ENCODE results near the gene HDAC1. TPM values are rescaled to one million over a fixed set of nuclear protein-coding genes. Genes with fewer than 3 reads are reported as not detected.
"Not testable (repeated sequence)": the region's sequence is repeated elsewhere in the genome, so short reads cannot be mapped to it uniquely, and the experiment has no call there.

HDAC1 gene
- total and polyA plus RNA-seq, 4 experiments from 2014 or later, result 169 to 190 (median 180) TPM

DNA sequence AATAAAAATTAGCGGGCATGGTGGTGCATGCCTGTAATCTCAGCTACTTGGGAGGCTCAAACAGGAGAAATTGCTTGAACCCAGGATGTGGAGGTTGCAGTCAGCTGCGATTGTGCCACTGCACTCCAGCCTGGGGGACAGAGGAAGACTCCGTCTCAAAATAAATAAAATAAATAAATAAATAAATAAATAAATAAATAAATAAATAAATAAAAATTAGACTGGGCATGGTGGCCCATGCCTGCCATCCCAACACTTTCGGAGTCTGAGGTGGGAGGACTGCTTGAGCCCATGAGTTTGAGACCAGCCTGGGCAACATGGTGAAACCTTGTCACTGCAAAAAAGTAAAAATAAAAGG lies 28.7 kb upstream of the HDAC1 start:
- intact Hi-C loops (cut with micrococcal nuclease); DNase-seq; H3K9me3 Mint-ChIP-seq; H3K9me3 ChIP-seq (ENCODE audit: control insufficient read depth in 1 of 2, low read length in 2 of 2); H3K36me3 ChIP-seq (ENCODE audit: insufficient read depth, low read length); H3K27me3 ChIP-seq (ENCODE audit: insufficient read depth, low read length); H3K27me3 Mint-ChIP-seq; H3K4me3 ChIP-seq (ENCODE audit: low read length in 2 of 2): not testable (repeated sequence)
- Histone ChIP-seq H3K4me1 (ENCODE audit: insufficient read depth, low read length) (peaks cover 82% of the 10 kb centered on the region), H3K27ac (ENCODE audit: low read depth, low read length) (peak overlapping the region; percentile 42)
- CTCF ChIA-PET (ENCODE audit: partially characterized antibody), result interaction anchor here (8.5 kb wide), 1 partner anchor 14 kb away, joined by 90 read pairs; the partner anchor contains the start of genes FAM167B and LCK
- peaks cover 35 to 65% (median 49%) of the 10 kb centered on the region in 4 donors for H3K4me1 Mint-ChIP-seq
- peaks cover 23 to 33% of the 10 kb centered on the region in 2 donors for H3K36me3 Mint-ChIP-seq
- POLR2A ChIA-PET (ENCODE audit: partially characterized antibody), result interaction anchor here (1.0 to 26.9 kb wide), 5 partner anchors 3 to 83 kb away, joined by 3 to 819 read pairs (median 3); partner anchors contain the start of genes FAM167B, HDAC1 and LCK
- peak overlapping the region in 5 of 8 donors; percentile 39 to 78 (median 75) for H3K4me3 Mint-ChIP-seq
- H3K27ac Mint-ChIP-seq, result peak overlapping the region in 5 of 7 donors; percentile 83 to 96 (median 86)

DNA sequence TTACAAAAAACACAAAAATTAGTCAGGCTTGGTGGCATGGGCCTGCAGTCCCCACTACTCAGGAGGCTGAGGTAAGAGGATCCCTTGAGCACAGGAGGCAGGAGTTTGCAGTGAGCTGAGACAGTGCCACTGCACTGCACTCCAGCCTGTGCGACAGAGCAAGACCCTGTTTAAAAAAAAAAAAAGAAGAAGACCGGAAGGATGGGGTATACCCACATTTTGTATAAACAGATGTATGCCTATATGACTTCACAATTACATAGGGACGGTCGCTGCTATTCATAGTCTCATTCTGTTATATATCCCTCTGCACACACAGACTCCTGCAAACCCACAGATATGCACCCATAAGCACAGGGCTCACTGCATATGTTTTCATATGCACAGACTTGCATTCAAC lies 28.1 kb upstream of the HDAC1 start:
- H3K36me3 ChIP-seq (ENCODE audit: insufficient read depth, low read length), result peaks cover 9% of the 10 kb centered on the region
- peak overlapping the region in 7 of 8 donors; percentile 58 to 87 (median 77) for H3K4me3 Mint-ChIP-seq
- no peaks in the 10 kb centered on the region for H3K9me3 ChIP-seq (ENCODE audit: control insufficient read depth in 1 of 2, low read length in 2 of 2)
- CTCF ChIA-PET (ENCODE audit: partially characterized antibody), result interaction anchor here (6.6 kb wide), 1 partner anchor 14 kb away, joined by 55 read pairs; the partner anchor contains the start of gene LCK
- H3K4me1 Mint-ChIP-seq, result peaks cover 35 to 64% (median 47%) of the 10 kb centered on the region in 4 donors
- DNase-seq, result peak in 4 of 5 donors; percentile 31 to 62 (median 46)
- intact Hi-C loops (cut with micrococcal nuclease), result loop anchor here (1.0 kb wide), 1 partner anchor 9 kb away; no protein-coding TSS in a partner anchor
- peak overlapping the region in 1 of 2 donors; percentile 8 for H3K4me3 ChIP-seq (ENCODE audit: low read length in 2 of 2)
- POLR2A ChIA-PET (ENCODE audit: partially characterized antibody), result interaction anchor here (1.0 to 25.8 kb wide), 5 partner anchors 14 to 58 kb away, joined by 3 to 819 read pairs (median 3); partner anchors contain the start of genes FAM167B, HDAC1 and LCK
- H3K9me3 Mint-ChIP-seq, result peaks cover 0 to 2% (median 0%) of the 10 kb centered on the region in 8 donors
- H3K27me3 ChIP-seq (ENCODE audit: insufficient read depth, low read length), result no peaks in the 10 kb centered on the region
- peaks cover 23 to 32% of the 10 kb centered on the region in 2 donors for H3K36me3 Mint-ChIP-seq
- peak overlapping the region; percentile 42 for H3K27ac ChIP-seq (ENCODE audit: low read depth, low read length)
- peak overlapping the region; percentile 83 to 96 (median 89) for H3K27ac Mint-ChIP-seq
- peaks cover 76% of the 10 kb centered on the region for H3K4me1 ChIP-seq (ENCODE audit: insufficient read depth, low read length)
- H3K27me3 Mint-ChIP-seq, result no peaks in the 10 kb centered on the region

DNA sequence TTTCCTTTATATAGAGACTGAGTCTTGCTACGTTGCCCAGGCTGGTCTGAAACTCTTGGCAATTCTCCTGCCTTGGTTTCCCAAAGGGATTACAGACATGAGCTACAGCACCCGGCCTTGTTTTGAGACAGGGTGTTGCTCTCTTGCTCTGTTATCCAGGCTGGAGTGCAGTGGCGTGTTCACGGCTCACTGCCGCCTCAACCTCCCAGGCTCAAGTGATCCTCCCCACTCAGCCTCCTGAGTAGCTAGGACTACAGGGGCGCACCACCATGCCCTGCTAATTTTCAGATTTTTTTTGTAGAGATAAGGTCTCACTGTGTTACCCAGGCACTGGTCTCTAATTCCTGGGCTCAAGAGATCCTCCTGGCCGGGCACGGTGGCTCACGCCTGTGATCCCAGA lies 26.0 kb upstream of the HDAC1 start:
- Mint-ChIP-seq H3K27me3 (no peaks in the 10 kb centered on the region), H3K36me3 (peaks cover 16 to 28% of the 10 kb centered on the region in 2 donors), H3K4me1 (peaks cover 31 to 60% (median 45%) of the 10 kb centered on the region in 4 donors), H3K27ac (peak overlapping the region; percentile 84 to 96 (median 88)), H3K9me3 (peaks cover 0 to 2% (median 0%) of the 10 kb centered on the region in 8 donors), H3K4me3 (peak overlapping the region in 7 of 8 donors; percentile 27 to 86 (median 61))
- peak overlapping the region; percentile 42 for H3K27ac ChIP-seq (ENCODE audit: low read depth, low read length)
- H3K9me3 ChIP-seq (ENCODE audit: control insufficient read depth in 1 of 2, low read length in 2 of 2), result no peaks in the 10 kb centered on the region
- H3K4me1 ChIP-seq (ENCODE audit: insufficient read depth, low read length), result peaks cover 80% of the 10 kb centered on the region
- peaks cover 9% of the 10 kb centered on the region for H3K36me3 ChIP-seq (ENCODE audit: insufficient read depth, low read length)
- H3K4me3 ChIP-seq (ENCODE audit: low read length in 2 of 2), result no peak overlapping the region
- no peaks in the 10 kb centered on the region for H3K27me3 ChIP-seq (ENCODE audit: insufficient read depth, low read length)
- CTCF ChIA-PET (ENCODE audit: partially characterized antibody), result interaction anchor here (0.7 to 6.6 kb wide), 7 partner anchors 8 to 66 kb away, joined by 3 to 55 read pairs (median 4); partner anchors contain the start of genes CCDC28B and LCK
- no peak for DNase-seq
- POLR2A ChIA-PET (ENCODE audit: partially characterized antibody), result interaction anchor here (0.8 to 25.8 kb wide), 6 partner anchors 9 to 85 kb away, joined by 3 to 819 read pairs (median 6); partner anchors contain the start of genes FAM167B, HDAC1 and LCK
- intact Hi-C loops (cut with micrococcal nuclease), result no loop called here

DNA sequence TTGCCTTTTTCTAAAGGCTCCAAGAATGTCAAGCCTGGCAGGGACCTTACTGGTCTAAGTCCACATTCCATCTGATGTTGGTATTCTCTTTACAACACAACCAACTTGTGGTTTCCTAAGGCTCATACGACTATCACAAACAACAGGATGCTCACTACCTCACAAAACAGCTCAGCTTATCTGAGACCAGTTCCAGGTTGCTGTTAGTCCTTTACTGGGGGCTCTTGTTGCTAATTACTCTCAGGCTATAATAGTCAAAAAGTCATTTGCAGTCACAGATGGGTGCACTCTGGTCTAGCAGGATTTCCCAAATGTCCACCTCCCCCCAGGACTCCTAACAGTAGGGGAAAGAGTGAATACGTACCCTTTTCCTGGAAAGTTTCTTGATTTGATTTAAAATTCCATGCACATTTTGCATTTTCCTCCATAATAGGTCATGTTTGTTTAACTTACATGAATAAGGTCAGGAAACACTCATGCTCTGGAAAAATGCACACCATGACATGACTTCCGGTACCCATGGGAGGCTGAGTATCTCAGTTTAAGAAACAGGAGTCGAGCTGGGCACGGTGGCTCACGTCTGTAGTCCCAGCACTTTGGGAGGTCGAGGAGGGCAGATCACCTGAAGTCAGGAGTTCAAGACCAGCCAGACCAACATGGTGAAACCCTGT lies 24.8 kb upstream of the HDAC1 start:
- Histone ChIP-seq H3K4me3 (ENCODE audit: low read length in 2 of 2) (no peak overlapping the region), H3K27me3 (ENCODE audit: insufficient read depth, low read length) (no peaks in the 10 kb centered on the region), H3K27ac (ENCODE audit: low read depth, low read length) (peak overlapping the region; percentile 42), H3K4me1 (ENCODE audit: insufficient read depth, low read length) (peaks cover 82% of the 10 kb centered on the region), H3K9me3 (ENCODE audit: control insufficient read depth in 1 of 2, low read length in 2 of 2) (no peaks in the 10 kb centered on the region), H3K36me3 (ENCODE audit: insufficient read depth, low read length) (peaks cover 16% of the 10 kb centered on the region)
- DNase-seq, result peak in 3 of 5 donors; percentile 37 to 50 (median 48)
- ChIA-PET CTCF (ENCODE audit: partially characterized antibody) (interaction anchor here (0.7 to 6.6 kb wide), 7 partner anchors 9 to 55 kb away, joined by 3 to 55 read pairs (median 4); partner anchors contain the start of gene LCK), POLR2A (ENCODE audit: partially characterized antibody) (interaction anchor here (0.9 to 25.8 kb wide), 5 partner anchors 13 to 70 kb away, joined by 4 to 819 read pairs (median 5); partner anchors contain the start of genes FAM167B, HDAC1, LCK and MARCKSL1)
- peaks cover 0 to 2% (median 0%) of the 10 kb centered on the region in 8 donors for H3K9me3 Mint-ChIP-seq
- peaks cover 42 to 71% (median 54%) of the 10 kb centered on the region in 4 donors for H3K4me1 Mint-ChIP-seq
- H3K27me3 Mint-ChIP-seq, result no peaks in the 10 kb centered on the region
- peak overlapping the region; percentile 82 to 99 (median 98) for H3K27ac Mint-ChIP-seq
- intact Hi-C loops (cut with micrococcal nuclease), result no loop called here
- peaks cover 16 to 37% of the 10 kb centered on the region in 2 donors for H3K36me3 Mint-ChIP-seq
- H3K4me3 Mint-ChIP-seq, result peak overlapping the region; percentile 74 to 92 (median 85)

DNA sequence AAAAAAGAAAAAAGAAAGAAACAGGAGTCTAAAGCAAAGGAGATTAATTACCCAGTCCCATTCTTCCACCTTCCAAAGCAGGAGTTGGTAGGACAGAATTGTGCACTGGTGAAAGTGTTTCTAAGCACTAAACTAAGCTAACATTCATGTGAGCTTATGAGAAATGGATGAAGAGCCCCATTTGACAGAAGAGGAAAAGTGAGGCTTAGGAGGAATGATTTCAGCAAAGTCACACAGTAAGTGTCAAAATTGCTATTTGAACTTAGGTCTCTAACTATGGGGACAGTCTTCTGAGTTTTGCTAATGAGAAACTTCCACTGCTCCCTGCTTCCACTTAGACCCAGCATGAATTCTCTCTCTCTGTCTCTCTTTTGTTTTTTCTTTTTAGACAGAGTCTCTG lies 22.1 kb upstream of the HDAC1 start:
- Histone ChIP-seq H3K4me3 (ENCODE audit: low read length in 2 of 2) (no peak overlapping the region), H3K9me3 (ENCODE audit: control insufficient read depth in 1 of 2, low read length in 2 of 2) (no peaks in the 10 kb centered on the region), H3K27me3 (ENCODE audit: insufficient read depth, low read length) (no peaks in the 10 kb centered on the region), H3K4me1 (ENCODE audit: insufficient read depth, low read length) (peaks cover 83% of the 10 kb centered on the region), H3K36me3 (ENCODE audit: insufficient read depth, low read length) (peaks cover 15% of the 10 kb centered on the region), H3K27ac (ENCODE audit: low read depth, low read length) (no peak overlapping the region)
- Mint-ChIP-seq H3K27ac (peak overlapping the region; percentile 57 to 98 (median 80)), H3K4me1 (peaks cover 52 to 78% (median 65%) of the 10 kb centered on the region in 4 donors), H3K9me3 (peaks cover 0 to 4% (median 0%) of the 10 kb centered on the region in 8 donors), H3K4me3 (peak overlapping the region in 5 of 8 donors; percentile 53 to 72 (median 58)), H3K36me3 (peaks cover 22 to 47% of the 10 kb centered on the region in 2 donors), H3K27me3 (no peaks in the 10 kb centered on the region)
- POLR2A ChIA-PET (ENCODE audit: partially characterized antibody), result interaction anchor here (0.7 to 25.8 kb wide), 6 partner anchors 20 to 75 kb away, joined by 3 to 819 read pairs (median 4); partner anchors contain the start of genes FAM167B and LCK
- CTCF ChIA-PET (ENCODE audit: partially characterized antibody), result interaction anchor here (0.6 to 6.6 kb wide), 6 partner anchors 14 to 54 kb away, joined by 3 to 55 read pairs (median 6); partner anchors contain the start of gene LCK
- no peak for DNase-seq
- intact Hi-C loops (cut with micrococcal nuclease), result no loop called here

DNA sequence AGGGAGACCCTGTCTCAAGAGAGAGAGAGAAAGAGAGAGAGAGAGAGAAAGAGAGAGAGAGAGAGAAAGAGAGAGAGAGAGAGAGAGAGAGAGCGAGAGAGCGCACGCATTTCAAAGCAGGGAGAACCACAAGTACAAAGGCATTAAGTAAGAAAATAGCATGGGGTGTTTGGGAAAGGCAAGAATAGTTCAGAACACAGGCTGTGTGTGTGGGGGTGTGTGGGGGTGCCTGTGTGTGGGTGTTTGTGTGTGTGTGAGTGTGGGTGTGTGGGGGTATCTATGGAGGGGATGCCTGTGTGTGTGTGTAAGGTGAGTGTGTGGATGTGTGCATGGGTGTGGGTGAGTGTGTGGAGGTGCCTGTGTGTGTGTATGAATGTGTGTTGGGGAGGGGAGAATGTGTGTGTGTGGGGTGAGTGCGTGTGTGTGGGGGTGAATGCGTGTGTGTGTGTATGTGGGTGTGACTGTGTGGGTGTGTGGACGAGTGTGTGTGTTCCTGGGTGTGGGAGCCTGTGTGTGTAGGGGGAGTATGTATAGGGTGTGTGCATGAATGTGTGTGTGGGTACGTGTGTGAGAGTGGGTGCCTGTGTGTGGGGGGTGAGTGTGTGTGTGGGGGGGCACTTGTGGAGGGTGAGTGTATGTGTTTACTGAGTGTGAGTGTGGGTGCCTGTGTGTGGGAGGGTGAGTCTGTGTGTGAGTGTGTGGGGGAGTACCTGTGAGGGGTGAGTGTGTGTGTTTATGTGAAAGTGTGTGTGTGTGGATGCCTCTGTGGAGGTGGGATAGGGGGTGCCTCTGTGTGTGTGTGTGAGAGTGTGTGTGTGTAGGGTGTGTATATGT lies 19.1 kb upstream of the HDAC1 start:
- peak in 3 of 5 donors; percentile 38 to 59 (median 49) for DNase-seq
- intact Hi-C loops (cut with micrococcal nuclease), result loop anchor here (1.0 to 2.0 kb wide), 3 partner anchors 8 to 32 kb away; no protein-coding TSS in a partner anchor
- H3K4me3 ChIP-seq (ENCODE audit: low read length in 2 of 2), result peak overlapping the region; percentile 5 to 36
- peaks cover 42 to 63% (median 50%) of the 10 kb centered on the region in 4 donors for H3K4me1 Mint-ChIP-seq
- peak overlapping the region; percentile 82 to 89 (median 82) for H3K4me3 Mint-ChIP-seq
- H3K27ac ChIP-seq (ENCODE audit: low read depth, low read length), result peak overlapping the region; percentile 62
- H3K36me3 Mint-ChIP-seq, result peaks cover 26 to 64% of the 10 kb centered on the region in 2 donors
- peaks cover 0 to 3% (median 0%) of the 10 kb centered on the region in 8 donors for H3K9me3 Mint-ChIP-seq
- CTCF ChIA-PET (ENCODE audit: partially characterized antibody), result interaction anchor here (0.7 to 2.0 kb wide), 7 partner anchors 8 to 32 kb away, joined by 3 to 15 read pairs (median 6); partner anchors contain the start of gene LCK
- H3K27me3 Mint-ChIP-seq, result no peaks in the 10 kb centered on the region
- H3K9me3 ChIP-seq (ENCODE audit: control insufficient read depth in 1 of 2, low read length in 2 of 2), result no peaks in the 10 kb centered on the region
- peak overlapping the region; percentile 95 to 100 (median 97) for H3K27ac Mint-ChIP-seq
- H3K4me1 ChIP-seq (ENCODE audit: insufficient read depth, low read length), result peaks cover 61% of the 10 kb centered on the region
- peaks cover 39% of the 10 kb centered on the region for H3K36me3 ChIP-seq (ENCODE audit: insufficient read depth, low read length)
- POLR2A ChIA-PET (ENCODE audit: partially characterized antibody), result interaction anchor here (0.6 to 25.8 kb wide), 13 partner anchors 11 to 72 kb away, joined by 3 to 819 read pairs (median 7); partner anchors contain the start of genes CCDC28B, FAM167B, HDAC1 and LCK
- H3K27me3 ChIP-seq (ENCODE audit: insufficient read depth, low read length), result no peaks in the 10 kb centered on the region
